Tibial artery (tissue), 4 donors: ENCODE data around the gene PIP5K1C.

Source experiments
- DNase-seq, 2 donors: peaks; one replicate each; pipeline ENCODE4 v3.0.0-alpha.2; 2019
- H3K27ac ChIP-seq, 2 donors: fragments of 200-600 bp; sonication (generic) in 1 of 2; 1 replicate in 1 of 2; 2 replicates in 1 of 2; pipeline ENCODE4 v1.5.1; 2018 to 2019; ENCODE audit warnings: mild to moderate bottlenecking in 1 of 2
- H3K27me3 ChIP-seq, 2 donors: fragments of 200-600 bp; sonication (generic) in 1 of 2; one replicate each; pipeline versions ENCODE4 v1.5.1 to v1.6.0; 2016 to 2019
- H3K36me3 ChIP-seq, 3 donors: fragments of 200-600 bp; sonication (generic) in 2 of 3; one replicate each; pipeline ENCODE4 v1.5.1; 2016 to 2019; ENCODE audit warnings: mild to moderate bottlenecking in 2 of 3
- H3K4me1 ChIP-seq, 4 donors: fragments of 200-600 bp; sonication (generic) in 2 of 4; 1 replicate in 3 of 4; 2 replicates in 1 of 4; pipeline ENCODE4 v1.5.1; 2016 to 2019
- H3K4me3 ChIP-seq, 2 donors: fragments of 200-600 bp; sonication (generic) in 1 of 2; 1 replicate in 1 of 2; 2 replicates in 1 of 2; pipeline ENCODE4 v1.5.1; 2018 to 2019; ENCODE audit warnings: mild to moderate bottlenecking in 2 of 2
- H3K9me3 ChIP-seq, 3 donors: fragments of 200-600 bp; sonication (generic) in 1 of 3; one replicate each; pipeline ENCODE4 v1.5.1; 2016 to 2019
- CTCF ChIP-seq, 2 experiments: fragments of 200-600 bp in 1 of 2; fragments of 450-650 bp in 1 of 2; IDR thresholded peaks; one replicate each; pipeline ENCODE4 v1.5.1; 2017 to 2019; ENCODE audit warnings: antibody characterized with exemption in 2 of 2, mild to moderate bottlenecking in 1 of 2, moderate library complexity in 1 of 2
- intact Hi-C: fragments of 100-400 bp; cut with DNase I; formaldehyde crosslinking; loops from one replicate; pipeline ENCODE4 v1.15.0; 2023; ENCODE audit warnings: low total_unique reads

PIP5K1C gene

GRCh38 chr19:3740431-3740830 lies 40.2 kb upstream of the PIP5K1C start:
- no peak for TF ChIP-seq CTCF (IDR thresholded peaks at IDR 0.05)
- intact Hi-C loops = no loop called here
- H3K4me3 ChIP-seq = no peak overlapping the region
- H3K36me3 ChIP-seq = peaks cover 0 to 31% (median 0%) of the 10 kb centered on the region in 3 donors
- peaks cover 0 to 22% of the 10 kb centered on the region in 2 donors for H3K27me3 ChIP-seq
- H3K4me1 ChIP-seq = no peaks in the 10 kb centered on the region
- no peak overlapping the region for H3K27ac ChIP-seq
- no peak for DNase-seq
- no peaks in the 10 kb centered on the region for H3K9me3 ChIP-seq

- DNase-seq = no peak
- H3K4me3 ChIP-seq = no peak overlapping the region
- intact Hi-C loops = no loop called here
- no peak overlapping the region for H3K27ac ChIP-seq
- H3K36me3 ChIP-seq = peaks cover 0 to 31% (median 0%) of the 10 kb centered on the region in 3 donors
- H3K4me1 ChIP-seq = no peaks in the 10 kb centered on the region
- no peak for TF ChIP-seq CTCF (IDR thresholded peaks at IDR 0.05)
- H3K9me3 ChIP-seq = no peaks in the 10 kb centered on the region
- peaks cover 0 to 29% of the 10 kb centered on the region in 2 donors for H3K27me3 ChIP-seq
These were observed 38.4 kb upstream of the PIP5K1C start for GRCh38 chr19:3738477-3739220.

- DNase-seq = no peak
- H3K27me3 ChIP-seq = peaks cover 0 to 29% of the 10 kb centered on the region in 2 donors
- H3K27ac ChIP-seq = no peak overlapping the region
- H3K36me3 ChIP-seq = peaks cover 0 to 31% (median 0%) of the 10 kb centered on the region in 3 donors
- no peak for TF ChIP-seq CTCF (IDR thresholded peaks at IDR 0.05)
- intact Hi-C loops = no loop called here
- no peaks in the 10 kb centered on the region for H3K4me1 ChIP-seq
- H3K9me3 ChIP-seq = no peaks in the 10 kb centered on the region
- no peak overlapping the region for H3K4me3 ChIP-seq
These were observed 37.4 kb upstream of the PIP5K1C start for GRCh38 chr19:3737487-3738205.

- Histone ChIP-seq H3K9me3 (no peaks in the 10 kb centered on the region), H3K27me3 (peaks cover 0 to 29% of the 10 kb centered on the region in 2 donors), H3K36me3 (peaks cover 0 to 36% (median 0%) of the 10 kb centered on the region in 3 donors), H3K4me3 (no peak overlapping the region), H3K27ac (no peak overlapping the region), H3K4me1 (no peaks in the 10 kb centered on the region)
- intact Hi-C loops = no loop called here
- no peak for TF ChIP-seq CTCF (IDR thresholded peaks at IDR 0.05)
- no peak for DNase-seq
These were observed 35.9 kb upstream of the PIP5K1C start for GRCh38 chr19:3736106-3736724.

- Histone ChIP-seq H3K27me3 (peaks cover 0 to 25% of the 10 kb centered on the region in 2 donors), H3K4me1 (no peaks in the 10 kb centered on the region), H3K4me3 (no peak overlapping the region), H3K36me3 (peaks cover 0 to 27% (median 0%) of the 10 kb centered on the region in 3 donors), H3K9me3 (peaks cover 0 to 4% (median 0%) of the 10 kb centered on the region in 3 donors), H3K27ac (no peak overlapping the region)
- DNase-seq = no peak
- intact Hi-C loops = no loop called here
- no peak for TF ChIP-seq CTCF (IDR thresholded peaks at IDR 0.05)
These were observed 34.0 kb upstream of the PIP5K1C start for GRCh38 chr19:3734310-3734600.
